Ovary (tissue), 9 donors: ENCODE results near the gene KCNJ9. TPM values are rescaled to one million over a fixed set of nuclear protein-coding genes. Genes with fewer than 3 reads are reported as not detected.

ENCODE experiments used
- DNase-seq, 5 donors: peaks; one replicate each; pipeline ENCODE4 v3.0.0-alpha.2; 2019 to 2020
- H3K27ac ChIP-seq, 2 donors: fragments of 200-600 bp; one replicate each; pipeline versions ENCODE4 v1.5.1 to v1.8.0; 2019 to 2022
- H3K27me3 ChIP-seq: fragments of 200-600 bp; one replicate; pipeline ENCODE4 v1.8.0; 2022
- H3K36me3 ChIP-seq: fragments of 200-600 bp; sonication (generic); one replicate; pipeline ENCODE4 v1.5.1; 2019
- H3K4me1 ChIP-seq: one replicate; pipeline ENCODE4 v1.8.1; 2013; ENCODE audit warnings: mild to moderate bottlenecking, moderate library complexity; ENCODE audit not compliant: insufficient read depth
- H3K4me3 ChIP-seq: fragments of 200-600 bp; sonication (generic); one replicate; pipeline ENCODE4 v1.5.1; 2017
- H3K9me3 ChIP-seq, 2 donors: fragments of 200-600 bp in 1 of 2; sonication (generic) in 1 of 2; one replicate each; pipeline versions ENCODE4 v1.5.1 to v1.8.1; 2013 to 2019; ENCODE audit warnings: mild to moderate bottlenecking in 1 of 2, moderate library complexity in 1 of 2
- EP300 ChIP-seq: sonication (generic); formaldehyde crosslinking; IDR thresholded peaks from one replicate; pipeline ENCODE4 v1.6.1; 2017; ENCODE audit warnings: antibody characterized with exemption
- POLR2A ChIP-seq: fragments of 450-650 bp; IDR thresholded peaks from one replicate; pipeline ENCODE4 v1.6.1; 2017; ENCODE audit warnings: antibody characterized with exemption, mild to moderate bottlenecking, moderate library complexity
- WGBS, 3 donors: extraction: QIAGEN DNeasy Blood & Tissue Kit in 1 of 3; methylation state at CpG; one replicate each; pipeline versions ENCODE4 v1.1.5 to v1.1.7; 2013 to 2017; 5-methylcytosine and 5-hydroxymethylcytosine counted together
- intact Hi-C, 4 donors: fragments of 100-400 bp; cut with DNase I; formaldehyde crosslinking; loops; one replicate each; pipeline versions ENCODE4 v1.11.0 to v1.15.1; 2022 to 2023
- polyA plus RNA-seq, 2 donors: library from polyadenylated mRNA; stranded (reverse); fragments of 200-250 nt in 1 of 2; fragments of 350-450 nt in 1 of 2; fragmentation: Illumina TruSeq in 1 of 2; extraction: RNeasy Lipid Tissue Mini Kit (QIAGEN cat#74804) in 1 of 2; gene quantifications; one replicate each; pipeline ENCODE4 v1.2.3, GENCODE V29; 2013 to 2014
- total RNA-seq, 7 donors: library from RNA; depleted of rRNA in 2 of 7; stranded (reverse); fragments of >200 nt in 2 of 7; fragmentation: NEBNext Ultra II Directional in 3 of 7; extraction: Animal tissue kit (Norgen Biotek cat#: 25700) in 3 of 7; gene quantifications; one replicate each; pipeline versions ENCODE4 v1.1.0 to v1.2.4, GENCODE V29; 2016 to 2023
- TF ChIP-seq, protein P1 (sequence below), 3 donors: fragments of 450-650 bp in 2 of 3; fragments of 200-600 bp in 1 of 3; IDR thresholded peaks; one replicate each; pipeline versions ENCODE4 v1.5.1 to v1.8.0; 2016 to 2022; ENCODE audit warnings: antibody characterized with exemption in 3 of 3, mild to moderate bottlenecking in 1 of 3
- donor health status: DM: no; HTN: no; CAD: no; lungs with moderate emphysema.
- donor health status: DM: no; HTN: no; CAD: no.
- donor health status: Bipolar disorder and iron deficiency.
- donor health status: DM: yes; HTN: yes; CAD: no.
- donor health status: DM: no; HTN: no; CAD: no.
- donor health status: DM: yes; HTN: yes; CAD: no.

Gene KCNJ9
- total and polyA plus RNA-seq, 9 donors: 0.01 TPM; not detected in 8

DNA sequence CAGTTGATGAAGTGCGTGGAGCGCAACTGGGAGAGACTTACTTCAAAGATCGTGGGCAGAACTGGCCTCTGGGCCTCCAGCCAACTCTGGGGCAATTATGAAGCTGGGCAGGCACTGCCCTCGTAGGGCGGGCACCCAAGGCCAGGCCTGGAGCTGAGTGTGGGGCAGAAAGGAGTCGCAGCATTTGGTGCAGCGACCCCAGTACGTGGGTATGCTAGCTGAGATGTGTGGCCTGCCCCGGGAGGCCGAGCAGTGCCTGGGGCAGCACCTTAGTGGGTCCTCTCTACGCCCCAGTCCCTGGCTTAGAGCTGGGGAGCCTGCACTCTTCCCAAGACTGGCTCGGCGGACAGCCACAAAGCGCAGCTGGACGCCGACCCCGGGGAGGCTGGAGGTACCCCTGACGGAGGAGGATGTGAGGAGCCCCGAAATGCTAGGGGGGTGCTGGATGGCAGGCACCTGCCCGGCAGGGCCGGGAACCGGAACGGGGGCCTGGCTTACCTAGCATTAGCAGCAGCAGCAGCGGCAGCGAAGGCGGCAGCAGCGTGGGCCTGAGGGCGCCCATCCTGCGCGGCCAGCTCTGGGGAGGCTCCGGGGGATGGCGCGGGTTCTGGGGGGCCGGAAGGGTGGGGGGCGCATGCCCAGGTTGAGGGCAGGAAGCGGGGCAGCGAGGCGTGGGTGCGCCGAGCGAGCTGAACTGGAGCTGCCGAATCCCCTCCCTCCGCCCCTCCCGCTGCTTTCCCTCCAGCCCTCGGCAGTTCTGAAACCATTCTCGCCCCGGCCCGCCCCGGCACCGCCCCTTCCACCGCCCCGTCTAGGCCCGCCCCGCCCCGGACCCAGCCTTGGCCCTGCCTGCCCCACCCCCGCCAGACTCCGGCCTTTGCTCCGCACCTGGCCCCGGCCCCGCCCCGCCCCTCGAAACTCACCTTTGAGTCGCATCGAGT is 16.8 kb downstream of the KCNJ9 start, which contains the start of gene IGSF8:
IGSF8 (minus strand) TSS at position 709 of the 941 bp plus-strand sequence; CDS start at position 562, 147 bp downstream.
- Histone ChIP-seq H3K36me3 (no peaks in the 10 kb centered on the region), H3K4me3 (peak within 1 kb of the TSS; percentile 52), H3K27ac (peak within 1 kb of the TSS; percentile 67 to 79), H3K4me1 (peaks cover 15% of the 10 kb centered on the region), H3K27me3 (no peaks in the 10 kb centered on the region), H3K9me3 (no peaks in the 10 kb centered on the region)
- TF ChIP-seq, protein P1, sequence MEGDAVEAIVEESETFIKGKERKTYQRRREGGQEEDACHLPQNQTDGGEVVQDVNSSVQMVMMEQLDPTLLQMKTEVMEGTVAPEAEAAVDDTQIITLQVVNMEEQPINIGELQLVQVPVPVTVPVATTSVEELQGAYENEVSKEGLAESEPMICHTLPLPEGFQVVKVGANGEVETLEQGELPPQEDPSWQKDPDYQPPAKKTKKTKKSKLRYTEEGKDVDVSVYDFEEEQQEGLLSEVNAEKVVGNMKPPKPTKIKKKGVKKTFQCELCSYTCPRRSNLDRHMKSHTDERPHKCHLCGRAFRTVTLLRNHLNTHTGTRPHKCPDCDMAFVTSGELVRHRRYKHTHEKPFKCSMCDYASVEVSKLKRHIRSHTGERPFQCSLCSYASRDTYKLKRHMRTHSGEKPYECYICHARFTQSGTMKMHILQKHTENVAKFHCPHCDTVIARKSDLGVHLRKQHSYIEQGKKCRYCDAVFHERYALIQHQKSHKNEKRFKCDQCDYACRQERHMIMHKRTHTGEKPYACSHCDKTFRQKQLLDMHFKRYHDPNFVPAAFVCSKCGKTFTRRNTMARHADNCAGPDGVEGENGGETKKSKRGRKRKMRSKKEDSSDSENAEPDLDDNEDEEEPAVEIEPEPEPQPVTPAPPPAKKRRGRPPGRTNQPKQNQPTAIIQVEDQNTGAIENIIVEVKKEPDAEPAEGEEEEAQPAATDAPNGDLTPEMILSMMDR (IDR thresholded peaks at IDR 0.05): no peak
- TF ChIP-seq POLR2A (peak; percentile 13), EP300 (no peak)
- intact Hi-C loops: loop anchor here in 1 of 4 donors (5.0 to 10.0 kb wide), 2 partner anchors 157 to 1289 kb away; no protein-coding TSS in a partner anchor
- 3 to 4% (median 3%) methylated on average over 22 to 64 of the region's 64 CpGs for WGBS, 3 donors
- peak; percentile 89 to 94 (median 93) for DNase-seq

DNA sequence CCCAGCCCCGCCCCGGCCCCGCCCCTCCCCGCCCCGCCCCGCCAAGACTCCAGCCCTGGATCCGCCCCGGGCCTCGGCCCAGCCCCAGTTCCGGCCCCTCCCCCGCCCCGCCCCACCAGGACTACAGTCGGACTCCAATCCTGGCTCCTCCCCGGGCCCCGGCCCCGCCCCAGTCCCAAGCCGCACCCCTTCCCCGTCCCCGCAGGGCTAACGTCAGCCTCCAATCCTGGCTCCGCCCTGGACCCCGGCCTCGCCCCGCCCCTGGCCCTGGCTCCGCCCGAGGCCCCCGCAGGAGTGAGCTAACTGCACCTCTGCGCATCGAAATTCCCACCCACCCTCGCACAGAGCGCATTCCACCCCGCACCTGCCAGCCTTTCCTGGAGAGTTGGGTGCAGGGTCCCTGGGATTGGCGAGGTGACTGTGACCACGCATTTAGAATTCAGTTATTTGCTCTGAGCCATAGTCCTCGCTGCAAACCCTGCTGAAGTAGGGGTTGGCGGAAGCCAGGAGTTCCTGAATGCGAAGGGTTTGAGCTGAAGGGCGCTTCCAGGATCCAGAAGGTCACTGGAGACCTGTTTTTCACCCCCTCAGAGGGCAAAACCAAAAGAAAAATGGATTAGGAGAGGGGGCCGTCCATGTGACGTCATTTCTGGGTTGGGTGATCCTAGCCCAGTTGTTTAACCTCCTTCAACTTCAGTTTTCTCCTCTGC is 17.7 kb downstream of the KCNJ9 start:
- DNase-seq: peak; percentile 98 to 99 (median 99)
- intact Hi-C loops: loop anchor here in 1 of 4 donors (5.0 to 10.0 kb wide), 2 partner anchors 156 to 1288 kb away; no protein-coding TSS in a partner anchor
- Histone ChIP-seq H3K36me3 (no peaks in the 10 kb centered on the region), H3K27me3 (no peaks in the 10 kb centered on the region), H3K27ac (peak overlapping the region; percentile 67 to 79), H3K4me1 (peaks cover 17% of the 10 kb centered on the region), H3K9me3 (no peaks in the 10 kb centered on the region), H3K4me3 (peak overlapping the region; percentile 52)
- WGBS, 3 donors: 3 to 4% (median 4%) methylated on average over 15 to 40 of the region's 40 CpGs
- TF ChIP-seq EP300 (no peak), POLR2A (peak; percentile 71)

DNA sequence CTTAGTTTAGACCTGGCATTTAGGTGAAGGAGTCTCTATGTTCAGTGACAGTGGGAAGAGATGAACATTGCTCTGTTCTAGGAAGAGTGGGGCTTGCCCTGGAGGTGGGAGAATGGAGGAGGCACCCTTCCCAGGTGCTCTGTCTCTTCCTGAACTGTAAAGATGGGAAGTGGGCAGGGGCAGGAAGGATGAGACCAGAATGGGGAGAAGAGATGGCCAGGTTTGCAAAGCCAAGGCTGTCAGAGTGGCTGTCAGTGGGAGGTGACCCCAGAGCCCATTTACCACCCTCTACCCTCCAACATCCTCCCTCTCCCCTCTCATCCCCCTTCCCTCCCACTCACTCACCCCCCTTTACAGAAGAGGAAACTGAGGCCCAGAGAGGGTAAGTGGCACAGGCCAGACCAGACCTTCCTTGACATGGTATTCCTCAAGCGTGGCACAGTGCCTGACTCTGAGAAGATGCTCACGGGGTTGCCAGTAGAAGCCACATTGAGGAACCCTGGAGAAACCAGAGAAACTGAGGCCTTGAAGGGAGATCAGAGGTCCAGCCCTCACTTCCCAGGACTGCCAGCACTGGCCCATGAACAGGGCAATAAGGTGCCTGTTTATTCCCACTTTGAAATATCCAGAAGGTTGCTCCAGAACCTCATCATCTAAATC is 18.5 kb downstream of the KCNJ9 start:
- H3K4me1 ChIP-seq: peaks cover 19% of the 10 kb centered on the region
- 93 to 96% (median 94%) methylated on average over 2 of the region's 2 CpGs for WGBS, 3 donors
- H3K4me3 ChIP-seq: no peak overlapping the region
- H3K27ac ChIP-seq: peak overlapping the region; percentile 67 to 79
- H3K9me3 ChIP-seq: no peaks in the 10 kb centered on the region
- H3K36me3 ChIP-seq: no peaks in the 10 kb centered on the region
- no peak for DNase-seq
- intact Hi-C loops: loop anchor here (5.0 to 10.0 kb wide), 6 partner anchors 95 to 1287 kb away; partner anchors contain the start of genes PEA15 (in 2 of the 4), CASQ1 (in 1 of the 4) and DCAF8 (in 1 of the 4)
- TF ChIP-seq, protein P1 (IDR thresholded peaks at IDR 0.05): no peak
- no peak for TF ChIP-seq EP300
- TF ChIP-seq POLR2A: no peak
- no peaks in the 10 kb centered on the region for H3K27me3 ChIP-seq

DNA sequence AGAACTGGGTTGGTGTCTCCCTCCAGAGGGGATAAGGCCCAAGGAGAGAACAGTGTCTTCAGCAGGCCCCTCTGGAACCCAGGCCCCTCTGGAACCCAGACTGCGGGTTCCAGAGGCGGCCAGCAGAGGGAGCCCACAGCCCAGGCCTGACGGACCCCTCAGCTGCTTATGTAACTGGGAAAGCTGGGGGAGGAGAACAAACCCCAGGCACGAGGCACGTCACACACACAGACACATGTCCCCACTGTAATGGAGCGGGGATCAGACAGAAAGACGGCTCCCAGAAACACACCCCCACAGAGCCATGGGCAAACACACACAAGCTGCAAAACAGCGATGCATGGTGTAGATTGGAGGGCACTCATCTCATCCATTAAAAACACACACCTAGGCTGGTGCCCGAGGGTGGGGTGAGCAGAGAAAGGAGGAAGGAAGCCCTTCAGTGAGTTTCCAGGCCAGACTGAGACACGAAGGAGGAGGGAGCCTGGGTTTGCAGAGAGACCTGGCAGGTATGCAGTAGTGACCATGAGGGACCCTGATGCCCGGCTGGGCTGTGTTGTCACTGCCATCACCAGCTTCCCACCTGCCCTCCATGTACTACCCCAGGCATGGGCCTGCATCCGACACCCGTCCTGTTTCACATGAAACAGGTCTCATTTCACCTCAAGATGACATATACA is 19.8 kb downstream of the KCNJ9 start:
- WGBS, 3 donors: 19 to 26% (median 22%) methylated on average over 13 of the region's 13 CpGs
- DNase-seq: peak; percentile 76 to 86 (median 84)
- intact Hi-C loops: loop anchor here (5.0 to 10.0 kb wide), 5 partner anchors 94 to 161 kb away; partner anchors contain the start of genes PEA15 (in 2 of the 4), CASQ1 (in 1 of the 4) and DCAF8 (in 1 of the 4)
- Histone ChIP-seq H3K4me1 (peaks cover 19% of the 10 kb centered on the region), H3K27ac (peak overlapping the region in 1 of 2 donors; percentile 42), H3K36me3 (no peaks in the 10 kb centered on the region), H3K9me3 (no peaks in the 10 kb centered on the region), H3K27me3 (no peaks in the 10 kb centered on the region), H3K4me3 (no peak overlapping the region)
- TF ChIP-seq POLR2A: no peak
- TF ChIP-seq, protein P1 (IDR thresholded peaks at IDR 0.05): peak; percentile 84 to 91 (median 88)
